ENCODE results near the gene SYNE2. TPM values are rescaled to one million over a fixed set of nuclear protein-coding genes. Genes with fewer than 3 reads are reported as not detected.

Gene SYNE2
- total and polyA plus RNA-seq, 10 of the 15 experiments (the other 5 are each of a cell fraction or from before 2014, with no cell fraction given) = 2.1 to 52.7 (median 38.1) TPM

DNA sequence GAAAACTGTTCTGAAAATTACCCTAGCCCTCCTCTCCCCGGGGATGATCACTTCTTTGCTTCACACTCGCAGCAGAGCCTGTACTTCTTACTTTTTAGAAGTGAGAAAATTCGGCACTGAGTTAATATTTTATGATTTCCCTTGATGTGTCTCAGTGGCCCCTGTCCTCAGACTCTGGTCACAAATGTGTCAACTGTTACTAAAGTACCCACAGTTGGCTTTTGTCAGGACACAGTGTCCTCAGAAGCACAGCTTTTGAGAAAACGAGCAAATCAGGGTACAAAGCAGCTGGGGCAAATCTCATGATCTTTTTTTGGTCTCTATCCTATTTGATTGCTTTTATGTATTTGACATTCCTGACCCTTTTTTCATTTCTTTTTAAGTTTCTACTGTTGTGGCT lies 142.5 kb downstream of the SYNE2 start:
- Histone ChIP-seq H3K79me2 (ENCODE audit: control insufficient read depth, insufficient read depth, low read length) (no peaks in the 10 kb centered on the region), H3K27me3 (replicated peaks in 1 of 2; ENCODE audit: control insufficient read depth in 2 of 2, insufficient read depth in 2 of 2, low read length in 1 of 2) (no peaks in the 10 kb centered on the region), H3K4me1 (ENCODE audit: control insufficient read depth, insufficient read depth, low read length) (no peaks in the 10 kb centered on the region; the same call in 1 of the 2 replicates), H2AFZ (ENCODE audit: control insufficient read depth, low read depth, low read length) (no peak overlapping the region), H3K36me3 (ENCODE audit: control insufficient read depth in 2 of 2, insufficient read depth in 2 of 2, low read length in 1 of 2) (peaks cover 2 to 29% of the 10 kb centered on the region in 2 experiments), H3K4me3 (no peak overlapping the region), H3K4me2 (ENCODE audit: control insufficient read depth, insufficient read depth) (no peak overlapping the region), H3K9ac (ENCODE audit: control insufficient read depth, insufficient read depth, low read length) (no peak overlapping the region), H4K20me1 (ENCODE audit: control insufficient read depth, insufficient read depth) (no peaks in the 10 kb centered on the region), H3K27ac (ENCODE audit: control insufficient read depth, insufficient read depth) (no peak overlapping the region), H3K9me3 (replicated peaks; ENCODE audit: control insufficient read depth, insufficient read depth, low read length) (no peaks in the 10 kb centered on the region)
- in situ Hi-C loops (cut with MboI) = no loop called here
- ATAC-seq (no peak), FAIRE-seq (no peak), DNase-seq (ENCODE audit: low read depth, low spot score) (no peak)
- CTCF ChIA-PET = interaction anchor here (0.8 to 1.2 kb wide), 4 partner anchors 10 to 545 kb away, joined by 3 to 4 read pairs (median 3); partner anchors contain the start of gene HSPA2
- SMC1A ChIA-PET (ENCODE audit: uncharacterized antibody, unreplicated experiment) = interaction anchor here (0.5 to 2.3 kb wide), 8 partner anchors 14 to 556 kb away, joined by 3 to 11 read pairs (median 3); partner anchors contain the start of gene SYNE2
- 87% methylated on average over 4 of the region's 4 CpGs for WGBS (ENCODE audit: insufficient coverage, insufficient replicate concordance, low lambda C conversion rate, missing lambda C conversion rate)
- no TSS peak for BruUV-seq (replicated peaks)
- RAD21 ChIA-PET (ENCODE audit: unreplicated experiment) = interaction anchor here (1.0 to 1.6 kb wide), 2 partner anchors 195 to 897 kb away, joined by 3 to 4 read pairs; no protein-coding TSS in a partner anchor
- intact Hi-C loops (cut with micrococcal nuclease; ENCODE audit: unreplicated experiment) = loop anchor here (5.0 kb wide), 1 partner anchor 143 kb away; the partner anchor contains the start of gene SYNE2
- TF ChIP-seq STAT1 (conservative IDR thresholded peaks at IDR 0.05) (no peak), ZNF622 (IDR thresholded peaks at IDR 0.05) (no peak), MEF2B (IDR thresholded peaks at IDR 0.05; ENCODE audit: partially characterized antibody, poor library complexity, severe bottlenecking) (no peak), JUND (IDR thresholded peaks at IDR 0.05; ENCODE audit: low read depth, low read length) (no peak), HDAC2 (IDR thresholded peaks at IDR 0.05) (no peak), SMAD1 (IDR thresholded peaks at IDR 0.05; ENCODE audit: low read depth, partially characterized antibody) (no peak), NFYB (IDR thresholded peaks at IDR 0.05; ENCODE audit: insufficient read depth, low read depth, low read length) (no peak), RFX5 (IDR thresholded peaks at IDR 0.05; ENCODE audit: low read depth, low read length) (no peak), KAT2A (conservative IDR thresholded peaks at IDR 0.05; ENCODE audit: control insufficient read depth, low read depth, low read length) (no peak), ZZZ3 (IDR thresholded peaks at IDR 0.05; ENCODE audit: control insufficient read depth, insufficient read length, low read depth) (no peak)
- TF ChIP-seq, protein P1, sequence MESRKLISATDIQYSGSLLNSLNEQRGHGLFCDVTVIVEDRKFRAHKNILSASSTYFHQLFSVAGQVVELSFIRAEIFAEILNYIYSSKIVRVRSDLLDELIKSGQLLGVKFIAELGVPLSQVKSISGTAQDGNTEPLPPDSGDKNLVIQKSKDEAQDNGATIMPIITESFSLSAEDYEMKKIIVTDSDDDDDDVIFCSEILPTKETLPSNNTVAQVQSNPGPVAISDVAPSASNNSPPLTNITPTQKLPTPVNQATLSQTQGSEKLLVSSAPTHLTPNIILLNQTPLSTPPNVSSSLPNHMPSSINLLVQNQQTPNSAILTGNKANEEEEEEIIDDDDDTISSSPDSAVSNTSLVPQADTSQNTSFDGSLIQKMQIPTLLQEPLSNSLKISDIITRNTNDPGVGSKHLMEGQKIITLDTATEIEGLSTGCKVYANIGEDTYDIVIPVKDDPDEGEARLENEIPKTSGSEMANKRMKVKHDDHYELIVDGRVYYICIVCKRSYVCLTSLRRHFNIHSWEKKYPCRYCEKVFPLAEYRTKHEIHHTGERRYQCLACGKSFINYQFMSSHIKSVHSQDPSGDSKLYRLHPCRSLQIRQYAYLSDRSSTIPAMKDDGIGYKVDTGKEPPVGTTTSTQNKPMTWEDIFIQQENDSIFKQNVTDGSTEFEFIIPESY (IDR thresholded peaks at IDR 0.05) = no peak
- POLR2A ChIA-PET = interaction anchor here (0.6 kb wide), 1 partner anchor 145 kb away, joined by 5 read pairs; no protein-coding TSS in a partner anchor
